HepG2 (cell line): Measurements from ENCODE around the gene MSANTD2. TPM values are rescaled to one million over a fixed set of nuclear protein-coding genes. Genes with fewer than 3 reads are reported as not detected.
A peak's percentile ranks its signal among the peaks of the same experiment; 100 is the strongest.

Experiments used
- EED ChIP-seq: sonication (generic); formaldehyde crosslinking; IDR thresholded peaks from 2 replicates; pipeline ENCODE4 v1.5.0; 2020; ENCODE audit warnings: mild to moderate bottlenecking, missing genetic modification reagents
- HOXA9 ChIP-seq: sonication (generic); formaldehyde crosslinking; IDR thresholded peaks from 2 replicates; pipeline ENCODE4 v1.8.1; 2022; ENCODE audit warnings: missing genetic modification reagents, mild to moderate bottlenecking, moderate library complexity, borderline replicate concordance
- JARID2 ChIP-seq: sonication (generic); formaldehyde crosslinking; IDR thresholded peaks from 2 replicates; pipeline ENCODE4 v1.8.1; 2023; ENCODE audit warnings: missing genetic modification reagents, inconsistent platforms; ENCODE audit not compliant: insufficient replicate concordance
- MAZ ChIP-seq, 2 experiments: sonication (generic) in 1 of 2; formaldehyde crosslinking in 1 of 2; IDR thresholded peaks; 2 replicates each; pipeline versions ENCODE4 v1.5.0 to v1.6.1; 2012 to 2020; ENCODE audit warnings: low read depth in 2 of 2, mild to moderate bottlenecking in 2 of 2, borderline replicate concordance in 1 of 2, improper control_type of control experiment in 1 of 2, low read length in 1 of 2, missing genetic modification reagents in 1 of 2, moderate library complexity in 1 of 2
- NFIB ChIP-seq: sonication (generic); formaldehyde crosslinking; IDR thresholded peaks from 2 replicates; pipeline ENCODE4 v1.9.0; 2021; ENCODE audit warnings: missing genetic modification reagents, mild to moderate bottlenecking, borderline replicate concordance
- POGZ ChIP-seq: sonication (generic); formaldehyde crosslinking; IDR thresholded peaks from 2 replicates; pipeline ENCODE4 v1.4.0; 2020; ENCODE audit warnings: mild to moderate bottlenecking, missing genetic modification reagents
- RNF2 ChIP-seq: fragments of 450-650 bp; conservative IDR thresholded peaks from 2 replicates; pipeline ENCODE4 v1.6.1; 2016; ENCODE audit warnings: low read depth
- ZKSCAN1 ChIP-seq: fragments of 150-350 bp; IDR thresholded peaks from 2 replicates; pipeline ENCODE4 v1.6.1; 2014; ENCODE audit warnings: low read length
- ZNF124 ChIP-seq: sonication (generic); formaldehyde crosslinking; IDR thresholded peaks from 2 replicates; pipeline ENCODE4 v1.4.0; 2020; ENCODE audit warnings: missing genetic modification reagents
- ZNF337 ChIP-seq: sonication (generic); formaldehyde crosslinking; IDR thresholded peaks from 2 replicates; pipeline ENCODE4 v1.5.1; 2020; ENCODE audit warnings: missing genetic modification reagents, low read depth, mild to moderate bottlenecking, borderline replicate concordance
- ZNF354B ChIP-seq: sonication (generic); formaldehyde crosslinking; IDR thresholded peaks from 2 replicates; pipeline ENCODE4 v1.8.0; 2022; ENCODE audit warnings: mild to moderate bottlenecking, missing genetic modification reagents
- ZNF451 ChIP-seq: sonication (generic); formaldehyde crosslinking; IDR thresholded peaks from 2 replicates; pipeline ENCODE4 v1.5.0; 2020; ENCODE audit warnings: mild to moderate bottlenecking, missing genetic modification reagents
- ZNF557 ChIP-seq: sonication (generic); formaldehyde crosslinking; IDR thresholded peaks from 2 replicates; pipeline ENCODE4 v1.4.0; 2020; ENCODE audit warnings: missing genetic modification reagents
- ZNF563 ChIP-seq: sonication (generic); formaldehyde crosslinking; IDR thresholded peaks from 2 replicates; pipeline ENCODE4 v1.8.0; 2022; ENCODE audit warnings: mild to moderate bottlenecking, moderate library complexity, missing genetic modification reagents
- ZNF747 ChIP-seq: sonication (generic); formaldehyde crosslinking; IDR thresholded peaks from 2 replicates; pipeline ENCODE4 v1.8.1; 2023; ENCODE audit warnings: missing genetic modification reagents, mild to moderate bottlenecking, borderline replicate concordance
- ZNF83 ChIP-seq: sonication (generic); formaldehyde crosslinking; IDR thresholded peaks from 2 replicates; pipeline ENCODE4 v1.4.0; 2020; ENCODE audit warnings: missing genetic modification reagents, mild to moderate bottlenecking, borderline replicate concordance
- ZSCAN20 ChIP-seq: sonication (generic); formaldehyde crosslinking; IDR thresholded peaks from 2 replicates; pipeline ENCODE4 v1.4.0; 2020; ENCODE audit warnings: missing genetic modification reagents, mild to moderate bottlenecking, borderline replicate concordance
- polyA plus RNA-seq, 8 experiments: library from polyadenylated mRNA; depleted of rRNA in 3 of 8; stranded (reverse) in 7 of 8; unstranded in 1 of 8; fragments of >200 nt; fragmentation: Illumina TruSeq in 4 of 8; extraction: Trizol in 4 of 8; gene quantifications; 2 replicates each; pipeline versions ENCODE4 v1.2.1 to v1.2.3, GENCODE V29; 2011 to 2016; ENCODE audit warnings: low read depth in 4 of 8, missing spikeins in 1 of 8, mixed read lengths in 1 of 8; ENCODE audit not compliant: insufficient read depth in 1 of 8
- total RNA-seq, 5 experiments: library from RNA; depleted of rRNA; stranded (reverse); fragments of >200 nt; fragmentation: Illumina TruSeq; extraction: Trizol; gene quantifications; 2 replicates each; pipeline ENCODE4 v1.2.3, GENCODE V29; 2016; ENCODE audit warnings: low read depth in 1 of 5
- TF ChIP-seq, protein P1 (sequence below): IDR thresholded peaks from 2 replicates; pipeline ENCODE4 v1.4.0; 2020; ENCODE audit warnings: mild to moderate bottlenecking, missing genetic modification reagents
- TF ChIP-seq, protein P2 (sequence below): sonication (generic); formaldehyde crosslinking; conservative IDR thresholded peaks from 2 replicates; pipeline ENCODE4 v1.8.0; 2022; ENCODE audit warnings: missing genetic modification reagents
- TF ChIP-seq, protein P3 (sequence below): sonication (generic); formaldehyde crosslinking; IDR thresholded peaks from 2 replicates; pipeline ENCODE4 v1.8.0; 2022; ENCODE audit warnings: missing genetic modification reagents, mild to moderate bottlenecking, borderline replicate concordance
- TF ChIP-seq, protein P4 (sequence below): sonication (generic); formaldehyde crosslinking; IDR thresholded peaks from 2 replicates; pipeline ENCODE4 v1.5.0; 2020; ENCODE audit warnings: missing genetic modification reagents

The MSANTD2 gene
- total and polyA plus RNA-seq, 2 of the 13 experiments (the other 11 are each of a cell fraction or from before 2014, with no cell fraction given) = 8.7 to 10.1 TPM

DNA sequence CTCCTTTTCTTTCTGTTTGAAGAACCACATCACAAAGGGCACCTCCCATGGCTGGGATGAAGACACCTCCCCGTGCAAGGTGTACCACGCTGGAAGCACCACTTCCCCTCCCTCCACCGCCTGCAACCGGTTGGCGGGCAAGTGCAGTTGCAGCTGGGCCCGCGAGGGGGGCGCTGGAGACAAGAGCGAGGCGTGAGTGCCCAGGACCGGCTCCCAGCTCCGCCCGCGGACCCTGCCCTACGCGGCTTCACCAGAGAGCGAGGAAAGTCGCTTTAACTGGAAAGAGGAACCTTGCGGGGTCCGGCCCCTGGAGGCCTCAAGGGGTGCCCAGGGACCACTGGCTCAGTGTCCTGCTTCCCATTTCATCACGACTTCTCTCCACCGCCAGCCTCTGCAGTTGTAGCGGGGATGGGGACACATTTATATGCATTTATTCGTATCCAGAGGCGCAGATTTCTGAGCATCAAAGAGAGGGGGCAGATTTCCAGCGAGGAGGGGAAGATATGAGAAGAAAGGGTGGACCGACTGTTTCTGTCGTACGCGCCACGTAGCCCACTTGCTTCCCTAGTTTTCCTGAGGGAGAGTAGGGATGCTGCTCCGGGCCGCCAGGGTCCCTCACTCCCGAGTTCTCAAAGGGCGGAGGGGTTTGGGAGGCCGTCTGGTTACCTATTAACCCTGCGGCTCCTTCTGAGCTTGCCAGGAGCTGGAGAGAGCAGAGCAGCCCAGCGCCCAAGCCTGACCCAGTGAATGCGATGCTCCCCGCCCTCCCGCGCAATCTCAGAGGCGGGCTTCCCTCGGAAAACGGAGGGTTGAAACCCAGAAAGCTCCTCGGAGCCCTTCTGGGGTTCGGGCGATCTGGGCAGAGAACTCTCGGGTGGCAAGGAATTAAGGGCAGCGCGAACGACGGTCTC lies 41.6 kb downstream of the MSANTD2 start (continued):
- TF ChIP-seq, protein P1, sequence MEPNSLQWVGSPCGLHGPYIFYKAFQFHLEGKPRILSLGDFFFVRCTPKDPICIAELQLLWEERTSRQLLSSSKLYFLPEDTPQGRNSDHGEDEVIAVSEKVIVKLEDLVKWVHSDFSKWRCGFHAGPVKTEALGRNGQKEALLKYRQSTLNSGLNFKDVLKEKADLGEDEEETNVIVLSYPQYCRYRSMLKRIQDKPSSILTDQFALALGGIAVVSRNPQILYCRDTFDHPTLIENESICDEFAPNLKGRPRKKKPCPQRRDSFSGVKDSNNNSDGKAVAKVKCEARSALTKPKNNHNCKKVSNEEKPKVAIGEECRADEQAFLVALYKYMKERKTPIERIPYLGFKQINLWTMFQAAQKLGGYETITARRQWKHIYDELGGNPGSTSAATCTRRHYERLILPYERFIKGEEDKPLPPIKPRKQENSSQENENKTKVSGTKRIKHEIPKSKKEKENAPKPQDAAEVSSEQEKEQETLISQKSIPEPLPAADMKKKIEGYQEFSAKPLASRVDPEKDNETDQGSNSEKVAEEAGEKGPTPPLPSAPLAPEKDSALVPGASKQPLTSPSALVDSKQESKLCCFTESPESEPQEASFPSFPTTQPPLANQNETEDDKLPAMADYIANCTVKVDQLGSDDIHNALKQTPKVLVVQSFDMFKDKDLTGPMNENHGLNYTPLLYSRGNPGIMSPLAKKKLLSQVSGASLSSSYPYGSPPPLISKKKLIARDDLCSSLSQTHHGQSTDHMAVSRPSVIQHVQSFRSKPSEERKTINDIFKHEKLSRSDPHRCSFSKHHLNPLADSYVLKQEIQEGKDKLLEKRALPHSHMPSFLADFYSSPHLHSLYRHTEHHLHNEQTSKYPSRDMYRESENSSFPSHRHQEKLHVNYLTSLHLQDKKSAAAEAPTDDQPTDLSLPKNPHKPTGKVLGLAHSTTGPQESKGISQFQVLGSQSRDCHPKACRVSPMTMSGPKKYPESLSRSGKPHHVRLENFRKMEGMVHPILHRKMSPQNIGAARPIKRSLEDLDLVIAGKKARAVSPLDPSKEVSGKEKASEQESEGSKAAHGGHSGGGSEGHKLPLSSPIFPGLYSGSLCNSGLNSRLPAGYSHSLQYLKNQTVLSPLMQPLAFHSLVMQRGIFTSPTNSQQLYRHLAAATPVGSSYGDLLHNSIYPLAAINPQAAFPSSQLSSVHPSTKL (CRISPR knock-in tag) = no peak
- TF ChIP-seq POGZ (CRISPR knock-in tag) = no peak; the same call in none of the 2 replicates
- TF ChIP-seq RNF2 = no peak
- no peak for TF ChIP-seq JARID2 (CRISPR knock-in tag)
- no peak for TF ChIP-seq NFIB (CRISPR knock-in tag)
- TF ChIP-seq MAZ (IDR thresholded peaks at IDR 0.05; ENCODE audit: borderline replicate concordance, low read depth, low read length) = no peak
- peak; percentile 36 for TF ChIP-seq MAZ (CRISPR knock-in tag; IDR thresholded peaks at IDR 0.05; ENCODE audit: low read depth)
- TF ChIP-seq ZNF354B (CRISPR knock-in tag) = no peak
- TF ChIP-seq ZNF557 (CRISPR knock-in tag) = no peak
- TF ChIP-seq ZNF337 (CRISPR knock-in tag) = no peak
- TF ChIP-seq ZNF563 (CRISPR knock-in tag) = no peak
- TF ChIP-seq ZKSCAN1 = no peak
- no peak for TF ChIP-seq ZNF747 (CRISPR knock-in tag)
- TF ChIP-seq, protein P2, sequence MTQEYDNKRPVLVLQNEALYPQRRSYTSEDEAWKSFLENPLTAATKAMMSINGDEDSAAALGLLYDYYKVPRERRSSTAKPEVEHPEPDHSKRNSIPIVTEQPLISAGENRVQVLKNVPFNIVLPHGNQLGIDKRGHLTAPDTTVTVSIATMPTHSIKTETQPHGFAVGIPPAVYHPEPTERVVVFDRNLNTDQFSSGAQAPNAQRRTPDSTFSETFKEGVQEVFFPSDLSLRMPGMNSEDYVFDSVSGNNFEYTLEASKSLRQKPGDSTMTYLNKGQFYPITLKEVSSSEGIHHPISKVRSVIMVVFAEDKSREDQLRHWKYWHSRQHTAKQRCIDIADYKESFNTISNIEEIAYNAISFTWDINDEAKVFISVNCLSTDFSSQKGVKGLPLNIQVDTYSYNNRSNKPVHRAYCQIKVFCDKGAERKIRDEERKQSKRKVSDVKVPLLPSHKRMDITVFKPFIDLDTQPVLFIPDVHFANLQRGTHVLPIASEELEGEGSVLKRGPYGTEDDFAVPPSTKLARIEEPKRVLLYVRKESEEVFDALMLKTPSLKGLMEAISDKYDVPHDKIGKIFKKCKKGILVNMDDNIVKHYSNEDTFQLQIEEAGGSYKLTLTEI = no peak
- TF ChIP-seq, protein P3, sequence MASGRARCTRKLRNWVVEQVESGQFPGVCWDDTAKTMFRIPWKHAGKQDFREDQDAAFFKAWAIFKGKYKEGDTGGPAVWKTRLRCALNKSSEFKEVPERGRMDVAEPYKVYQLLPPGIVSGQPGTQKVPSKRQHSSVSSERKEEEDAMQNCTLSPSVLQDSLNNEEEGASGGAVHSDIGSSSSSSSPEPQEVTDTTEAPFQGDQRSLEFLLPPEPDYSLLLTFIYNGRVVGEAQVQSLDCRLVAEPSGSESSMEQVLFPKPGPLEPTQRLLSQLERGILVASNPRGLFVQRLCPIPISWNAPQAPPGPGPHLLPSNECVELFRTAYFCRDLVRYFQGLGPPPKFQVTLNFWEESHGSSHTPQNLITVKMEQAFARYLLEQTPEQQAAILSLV = no peak
- TF ChIP-seq HOXA9 = no peak
- TF ChIP-seq ZNF124 (CRISPR knock-in tag) = no peak
- TF ChIP-seq, protein P4, sequence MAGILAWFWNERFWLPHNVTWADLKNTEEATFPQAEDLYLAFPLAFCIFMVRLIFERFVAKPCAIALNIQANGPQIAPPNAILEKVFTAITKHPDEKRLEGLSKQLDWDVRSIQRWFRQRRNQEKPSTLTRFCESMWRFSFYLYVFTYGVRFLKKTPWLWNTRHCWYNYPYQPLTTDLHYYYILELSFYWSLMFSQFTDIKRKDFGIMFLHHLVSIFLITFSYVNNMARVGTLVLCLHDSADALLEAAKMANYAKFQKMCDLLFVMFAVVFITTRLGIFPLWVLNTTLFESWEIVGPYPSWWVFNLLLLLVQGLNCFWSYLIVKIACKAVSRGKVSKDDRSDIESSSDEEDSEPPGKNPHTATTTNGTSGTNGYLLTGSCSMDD = no peak
- no peak for TF ChIP-seq ZNF451 (CRISPR knock-in tag)
- TF ChIP-seq ZNF83 = no peak
- no peak; the same call in 1 of the 2 replicates for TF ChIP-seq ZSCAN20 (CRISPR knock-in tag)
- no peak for TF ChIP-seq EED (CRISPR knock-in tag)
